Large intestine (tissue), 3 donors: ENCODE results near the gene MARK3. TPM values are rescaled to one million over a fixed set of nuclear protein-coding genes. Genes with fewer than 3 reads are reported as not detected.

Experiments used
- DNase-seq, 2 donors: peaks; one replicate each; pipeline versions ENCODE4 v3.0.0 to v3.0.0-alpha.2; 2013
- H3K27ac ChIP-seq: one replicate; pipeline ENCODE4 v1.5.1; 2013; ENCODE audit warnings: low read length
- H3K27me3 ChIP-seq: 2 replicates; pipeline ENCODE4 v1.6.1; 2013; ENCODE audit warnings: low read length; ENCODE audit not compliant: control insufficient read depth, insufficient read depth
- H3K36me3 ChIP-seq: 2 replicates; pipeline ENCODE4 v1.6.1; 2013; ENCODE audit warnings: low read length; ENCODE audit not compliant: control insufficient read depth, insufficient read depth
- H3K4me1 ChIP-seq: one replicate; pipeline ENCODE4 v1.6.1; 2013; ENCODE audit warnings: low read length; ENCODE audit not compliant: control insufficient read depth, insufficient read depth
- H3K4me3 ChIP-seq: one replicate; pipeline ENCODE4 v1.5.1; 2013; ENCODE audit warnings: low read length
- H3K9me3 ChIP-seq: one replicate; pipeline ENCODE4 v1.6.1; 2013; ENCODE audit warnings: mild to moderate bottlenecking, low read depth, low read length, moderate library complexity; ENCODE audit not compliant: control insufficient read depth
- WGBS: methylation state at CpG from one replicate; pipeline ENCODE4 v1.1.5; 2013; ENCODE audit warnings: low lambda C conversion rate; ENCODE audit not compliant: insufficient coverage; 5-methylcytosine and 5-hydroxymethylcytosine counted together
- polyA plus RNA-seq: library from polyadenylated mRNA; unstranded; fragments of 120-200 nt; gene quantifications from one replicate; pipeline ENCODE4 v1.2.1, GENCODE V29; 2013

The MARK3 gene
- polyA plus RNA-seq, 1 donor = 66.0 TPM

DNA sequence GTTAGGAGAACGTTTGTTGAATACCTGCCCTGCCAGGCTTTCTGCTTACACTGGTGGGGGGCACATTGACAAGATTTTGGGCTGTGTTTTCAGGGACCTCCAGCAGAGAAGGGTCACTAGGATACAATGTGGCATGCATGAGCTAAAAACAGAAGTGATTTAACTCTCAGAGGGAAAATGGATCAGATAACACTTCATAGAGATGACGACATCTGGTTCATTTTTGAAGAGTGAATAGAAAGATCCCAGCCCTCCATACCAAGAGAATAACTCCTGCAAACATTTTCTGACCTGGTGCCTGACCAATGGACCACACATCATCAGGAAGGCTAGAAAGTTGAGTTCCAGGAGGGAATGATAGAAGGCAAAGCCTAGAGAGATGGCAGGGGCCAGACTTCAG is 103.7 kb downstream of the MARK3 start:
- no CpG with 5 or more reads among the region's 2 CpGs for WGBS
- DNase-seq = no peak
- H3K27ac ChIP-seq = no peak overlapping the region
- no peaks in the 10 kb centered on the region for H3K4me1 ChIP-seq
- H3K4me3 ChIP-seq = no peak overlapping the region
- no peaks in the 10 kb centered on the region for H3K27me3 ChIP-seq
- peaks cover 58% of the 10 kb centered on the region for H3K36me3 ChIP-seq
- H3K9me3 ChIP-seq = no peaks in the 10 kb centered on the region

DNA sequence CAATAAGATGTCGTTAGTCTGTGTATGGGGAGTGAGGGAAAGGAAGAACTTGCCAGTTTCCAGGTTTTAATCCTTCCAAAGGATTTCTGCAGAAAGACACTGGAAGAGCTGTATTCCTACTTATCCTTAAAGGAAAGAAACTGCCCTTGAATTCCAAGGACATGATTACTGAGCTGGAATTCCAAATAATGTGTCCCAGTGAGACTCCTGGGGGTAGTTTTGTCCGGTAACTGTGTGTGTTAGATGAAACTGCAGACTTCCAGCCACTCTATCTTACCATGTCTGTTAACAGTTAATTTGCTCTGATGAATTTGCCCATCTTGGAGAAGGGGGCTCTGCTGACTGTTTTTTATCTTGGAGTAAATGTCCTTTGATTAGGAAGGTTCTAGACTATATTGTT is 104.4 kb downstream of the MARK3 start:
- peaks cover 58% of the 10 kb centered on the region for H3K36me3 ChIP-seq
- H3K27me3 ChIP-seq = no peaks in the 10 kb centered on the region
- no peaks in the 10 kb centered on the region for H3K9me3 ChIP-seq
- 100% methylated on average over 1 of the region's 2 CpGs for WGBS
- DNase-seq = no peak
- no peak overlapping the region for H3K4me3 ChIP-seq
- no peak overlapping the region for H3K27ac ChIP-seq
- no peaks in the 10 kb centered on the region for H3K4me1 ChIP-seq

DNA sequence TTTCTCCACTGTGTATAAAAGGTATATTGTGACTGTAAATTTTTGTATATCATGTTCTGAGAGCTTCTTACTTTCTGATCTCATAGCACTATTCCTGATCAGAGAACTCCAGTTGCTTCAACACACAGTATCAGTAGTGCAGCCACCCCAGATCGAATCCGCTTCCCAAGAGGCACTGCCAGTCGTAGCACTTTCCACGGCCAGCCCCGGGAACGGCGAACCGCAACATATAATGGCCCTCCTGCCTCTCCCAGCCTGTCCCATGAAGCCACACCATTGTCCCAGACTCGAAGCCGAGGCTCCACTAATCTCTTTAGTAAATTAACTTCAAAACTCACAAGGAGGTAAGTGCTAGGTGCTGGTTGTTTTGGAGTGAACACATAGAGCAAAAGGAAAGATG is 106.5 kb downstream of the MARK3 start:
- no peak for DNase-seq
- Histone ChIP-seq H3K9me3 (no peaks in the 10 kb centered on the region), H3K4me3 (no peak overlapping the region), H3K27ac (no peak overlapping the region), H3K4me1 (no peaks in the 10 kb centered on the region), H3K27me3 (no peaks in the 10 kb centered on the region), H3K36me3 (peaks cover 67% of the 10 kb centered on the region)
- no CpG with 5 or more reads among the region's 10 CpGs for WGBS

DNA sequence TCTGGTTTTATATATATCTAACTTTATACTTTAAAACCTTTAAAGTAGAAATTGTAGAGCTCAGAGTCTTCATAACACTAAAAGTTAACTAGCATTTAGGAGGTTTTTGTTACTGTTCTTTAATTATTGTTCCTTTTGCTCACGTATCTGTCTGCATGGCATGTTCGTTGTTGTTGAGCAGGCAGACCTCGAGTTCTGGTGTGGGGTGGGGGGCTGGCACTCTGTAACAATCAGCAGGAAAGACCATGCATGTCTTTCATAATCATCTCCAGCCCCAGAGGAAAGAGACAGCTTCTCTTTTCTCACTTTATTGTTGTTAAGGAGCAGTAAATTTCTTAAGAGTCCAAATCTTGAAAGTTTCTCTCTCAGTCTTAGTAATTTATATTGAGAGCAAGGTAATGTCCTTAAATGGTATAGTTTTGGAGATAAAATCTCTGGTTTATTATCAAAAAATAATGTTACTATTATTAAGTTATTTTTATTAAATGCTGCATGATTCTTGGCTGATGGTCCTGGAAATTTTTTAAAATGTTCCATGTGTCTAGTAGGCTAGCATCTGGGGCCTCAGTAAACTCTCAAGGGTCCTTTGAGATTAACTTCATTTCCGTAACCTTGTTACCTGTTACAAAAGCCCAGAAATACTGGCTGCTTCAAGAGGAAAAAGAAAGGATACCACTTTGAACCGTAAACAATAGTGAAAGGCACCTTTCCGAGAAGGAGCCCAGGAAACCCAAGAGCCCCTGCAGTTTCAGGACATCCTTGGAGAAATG is 107.1 kb downstream of the MARK3 start:
- WGBS = no CpG with 5 or more reads among the region's 6 CpGs
- no peaks in the 10 kb centered on the region for H3K27me3 ChIP-seq
- DNase-seq = no peak
- H3K4me1 ChIP-seq = no peaks in the 10 kb centered on the region
- H3K9me3 ChIP-seq = no peaks in the 10 kb centered on the region
- H3K27ac ChIP-seq = no peak overlapping the region
- peaks cover 65% of the 10 kb centered on the region for H3K36me3 ChIP-seq
- no peak overlapping the region for H3K4me3 ChIP-seq

DNA sequence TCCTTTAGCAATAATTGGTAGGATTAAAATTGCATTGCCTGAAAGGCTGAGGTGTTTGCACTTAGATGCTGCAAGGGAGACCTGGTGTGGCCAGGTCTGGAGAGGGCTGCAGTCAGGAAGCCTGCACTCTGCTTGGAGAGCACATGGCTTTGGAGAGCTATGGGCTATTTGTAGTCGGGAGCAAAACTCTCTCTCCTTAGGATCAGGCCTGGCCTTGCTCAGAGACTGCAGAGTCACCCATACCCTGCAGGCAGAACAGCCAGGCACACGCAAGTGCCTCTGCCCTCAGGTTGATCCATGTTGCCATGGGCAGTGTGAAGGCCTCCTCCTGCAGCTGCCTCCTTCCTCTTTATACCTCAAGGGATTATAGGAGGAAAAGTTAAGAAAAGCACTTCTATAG is 110.6 kb downstream of the MARK3 start:
- Histone ChIP-seq H3K27ac (no peak overlapping the region), H3K36me3 (peaks cover 44% of the 10 kb centered on the region), H3K9me3 (no peaks in the 10 kb centered on the region), H3K4me1 (no peaks in the 10 kb centered on the region), H3K27me3 (no peaks in the 10 kb centered on the region), H3K4me3 (no peak overlapping the region)
- no peak for DNase-seq
- WGBS = no CpG with 5 or more reads among the region's 2 CpGs

DNA sequence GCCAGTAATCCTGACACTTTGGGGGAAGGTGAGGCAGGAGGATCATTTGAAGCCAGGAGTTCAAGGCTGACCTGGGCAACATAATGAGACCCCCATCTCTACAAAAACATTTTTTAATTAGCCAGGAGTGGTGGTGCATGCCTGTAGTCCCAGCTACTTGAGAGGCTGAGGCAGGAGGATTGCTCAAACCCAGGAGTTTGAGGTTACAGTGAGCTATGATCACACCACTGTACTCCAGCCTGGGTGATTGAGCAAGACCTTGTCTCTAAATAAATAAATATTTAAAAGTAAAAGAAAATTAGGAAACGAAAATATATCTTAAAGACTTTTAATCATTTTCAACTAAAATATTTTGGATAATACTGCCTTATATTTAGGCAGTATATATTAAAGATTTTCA is 111.6 kb downstream of the MARK3 start:
- H3K36me3 ChIP-seq = peaks cover 46% of the 10 kb centered on the region
- no peak overlapping the region for H3K4me3 ChIP-seq
- DNase-seq = no peak
- no peak overlapping the region for H3K27ac ChIP-seq
- no peaks in the 10 kb centered on the region for H3K9me3 ChIP-seq
- no peaks in the 10 kb centered on the region for H3K27me3 ChIP-seq
- 0% methylated on average over 1 of the region's 1 CpG for WGBS
- H3K4me1 ChIP-seq = no peaks in the 10 kb centered on the region

DNA sequence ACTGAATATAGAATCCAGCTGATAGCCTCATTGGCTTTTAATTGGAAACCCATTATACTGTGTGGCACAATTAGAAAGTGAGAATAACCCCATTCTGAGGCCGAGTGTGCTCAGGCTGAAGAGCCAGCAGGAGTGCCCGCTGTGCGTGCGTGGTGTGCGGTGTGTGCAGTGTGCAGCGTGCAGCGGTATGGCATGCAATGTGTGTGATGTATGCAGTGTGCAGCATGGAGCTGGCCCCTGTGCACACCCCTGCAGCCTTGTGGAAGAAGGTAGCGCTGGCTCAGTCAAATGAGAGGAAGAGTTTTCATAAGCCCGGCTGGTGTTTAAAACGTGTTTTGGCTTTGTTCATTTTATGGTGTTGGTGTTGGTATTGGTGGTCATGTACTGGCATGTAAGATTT is 114.5 kb downstream of the MARK3 start:
- DNase-seq = no peak
- H3K36me3 ChIP-seq = peaks cover 55% of the 10 kb centered on the region
- no peak overlapping the region for H3K4me3 ChIP-seq
- WGBS = 40% methylated on average over 1 of the region's 10 CpGs
- no peaks in the 10 kb centered on the region for H3K27me3 ChIP-seq
- no peaks in the 10 kb centered on the region for H3K4me1 ChIP-seq
- no peaks in the 10 kb centered on the region for H3K9me3 ChIP-seq
- H3K27ac ChIP-seq = no peak overlapping the region

DNA sequence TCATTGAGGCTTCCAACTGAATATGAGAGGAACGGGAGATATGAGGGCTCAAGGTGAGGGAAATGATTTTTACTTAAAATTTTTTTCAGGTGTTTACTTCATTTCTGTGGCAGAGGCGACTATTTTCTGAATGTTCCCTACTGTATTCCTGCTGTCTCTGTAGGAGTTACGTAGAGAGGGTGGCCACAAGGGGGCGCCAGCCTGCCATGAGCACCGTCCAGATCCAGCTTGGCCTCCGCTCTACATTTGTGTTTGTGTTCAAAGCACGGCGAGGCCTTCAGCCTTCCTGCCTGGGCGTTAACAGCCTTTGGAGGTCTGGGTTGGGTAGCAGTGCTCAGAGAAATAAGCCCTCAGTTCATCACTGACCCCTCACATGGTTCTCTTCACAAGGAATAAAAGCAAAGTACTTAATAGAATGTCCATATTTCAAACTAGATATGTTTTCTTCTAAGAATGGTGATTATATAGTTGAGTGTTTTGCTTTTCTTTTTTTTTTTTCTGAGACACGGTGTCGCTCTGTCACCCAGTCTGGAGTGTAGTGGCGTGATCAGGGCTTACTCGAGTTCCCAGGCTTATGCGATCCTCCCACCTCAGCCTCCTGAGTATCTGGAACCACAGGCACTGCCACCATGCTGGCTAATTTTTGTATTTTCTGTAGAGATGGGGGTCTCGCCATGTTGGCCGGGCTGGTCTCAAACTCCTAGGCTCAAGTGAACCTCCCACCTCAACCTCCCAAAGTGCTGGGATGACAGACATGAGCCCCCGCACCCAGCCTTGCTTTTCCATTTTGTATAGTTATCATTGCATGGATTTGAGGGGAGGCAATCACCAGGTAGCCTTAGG is 115.2 kb downstream of the MARK3 start:
- 0% methylated on average over 1 of the region's 17 CpGs for whole genome bisulfite sequencing
- no peaks in the 10 kb centered on the region for H3K9me3 ChIP-seq
- DNase-seq = peak; percentile 64 to 69
- H3K27me3 ChIP-seq = no peaks in the 10 kb centered on the region
- no peak overlapping the region for H3K4me3 ChIP-seq
- H3K27ac ChIP-seq = no peak overlapping the region
- H3K36me3 ChIP-seq = peaks cover 55% of the 10 kb centered on the region
- no peaks in the 10 kb centered on the region for H3K4me1 ChIP-seq

DNA sequence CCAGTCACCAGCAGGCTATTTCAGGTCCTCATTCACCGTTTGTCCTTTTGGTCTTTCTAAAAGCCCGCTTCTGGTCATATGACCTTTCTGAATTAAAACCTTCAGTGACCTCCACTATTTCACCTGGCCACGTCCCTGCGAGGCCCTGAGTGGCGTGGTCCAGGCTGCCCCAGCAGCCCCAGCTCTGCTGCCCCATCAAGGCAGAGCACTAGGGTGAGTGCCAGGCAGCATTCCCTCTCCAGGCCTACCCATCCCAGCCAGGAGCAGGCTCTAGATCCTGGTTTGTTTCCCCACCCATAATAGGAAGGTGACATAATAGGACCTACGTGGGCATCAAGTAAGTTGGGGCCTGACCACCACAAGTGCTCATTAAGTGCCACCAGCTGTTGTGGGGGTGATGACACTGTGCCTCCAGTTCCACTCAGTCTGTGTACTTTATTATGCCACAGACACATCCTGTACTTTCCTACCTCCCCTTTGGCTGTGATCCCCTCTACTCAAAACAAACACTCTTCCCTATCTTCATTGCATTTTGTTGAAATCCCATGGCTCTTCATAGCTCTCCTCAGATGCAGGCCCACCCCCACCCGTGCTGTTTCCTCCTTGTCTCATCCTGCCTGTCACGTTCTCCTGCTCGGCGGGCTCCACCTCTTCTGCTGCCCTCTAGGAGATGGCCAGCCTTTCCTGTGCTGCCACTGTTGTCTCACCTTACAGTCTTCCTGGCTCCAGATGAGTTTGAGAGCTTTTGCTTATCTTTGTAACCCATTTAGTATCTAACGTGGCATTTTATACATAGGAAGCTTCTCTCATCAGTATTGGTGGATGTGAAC is 116.0 kb downstream of the MARK3 start:
- H3K27ac ChIP-seq = no peak overlapping the region
- H3K27me3 ChIP-seq = no peaks in the 10 kb centered on the region
- WGBS = 80% methylated on average over 4 of the region's 11 CpGs
- H3K4me1 ChIP-seq = no peaks in the 10 kb centered on the region
- H3K36me3 ChIP-seq = peaks cover 55% of the 10 kb centered on the region
- no peaks in the 10 kb centered on the region for H3K9me3 ChIP-seq
- H3K4me3 ChIP-seq = no peak overlapping the region
- no peak for DNase-seq
